Activated CD4-positive, alpha-beta T cell treated with anti-CD3 and anti-CD28 coated beads, Interleukin-2, Interleukin-4, amounts not matched to agents 100 ng/mL and 50 ng/mL, durations not matched to agents 16 hours and 8 hours (primary cell): ENCODE results near the gene OR4C15.

Experiments
- DNase-seq: peaks from one replicate; pipeline ENCODE4 v3.0.0-alpha.2; 2020; ENCODE audit warnings: low spot score

OR4C15 gene

GRCh38 chr11:55554169-55554568 lies at the start of gene OR4C15:
Gene OR4C15 (plus strand): TSS chr11:55554469. CDS start chr11:55554469, 0 bp downstream.
- DNase-seq, result no peak

GRCh38 chr11:55571828-55572227 lies 17.6 kb downstream of the OR4C15 start, which contains the start of gene OR4C16:
Gene OR4C16 (plus strand): TSS chr11:55572128. CDS start chr11:55572128, 0 bp downstream.
- no peak for DNase-seq

GRCh38 chr11:55572548-55572947 lies 18.3 kb downstream of the OR4C15 start:
- no peak for DNase-seq
